ACHN (cell line): ENCODE data around the gene SCNN1A.

Source experiments
- DNase-seq: peaks from one replicate; pipeline ENCODE4 v3.0.0-alpha.2; 2015
- in situ Hi-C: cut with HindIII; loops from 2 replicates; pipeline ENCODE4 v1.10.0; 2017; ENCODE audit warnings: low sequenced_read_pairs, low pct_ligation_motif_present, low pct_unique_long_range_greater_than_20kb

SCNN1A gene

GRCh38 chr12:6372403-6373003 is 2.9 kb downstream of the SCNN1A start:
- in situ Hi-C loops = no loop called here
- DNase-seq = peak; percentile 95

- peak; percentile 99 for DNase-seq
- in situ Hi-C loops = no loop called here
These were observed 4.2 kb downstream of the SCNN1A start for GRCh38 chr12:6370994-6371754.

GRCh38 chr12:6370576-6370935 is 4.8 kb downstream of the SCNN1A start:
- DNase-seq = no peak
- in situ Hi-C loops = no loop called here

- DNase-seq = peak; percentile 57
- in situ Hi-C loops = no loop called here
These were observed 5.3 kb downstream of the SCNN1A start for GRCh38 chr12:6369916-6370575.

- DNase-seq = no peak
- in situ Hi-C loops = no loop called here
These were observed 6.3 kb downstream of the SCNN1A start for GRCh38 chr12:6368906-6369525.

- in situ Hi-C loops = no loop called here
- DNase-seq = no peak
These were observed 7.1 kb downstream of the SCNN1A start for GRCh38 chr12:6367969-6368892.

GRCh38 chr12:6367065-6367968 is 8.0 kb downstream of the SCNN1A start:
- DNase-seq = peak; percentile 46
- in situ Hi-C loops = no loop called here

- no peak for DNase-seq
- in situ Hi-C loops = no loop called here
These were observed 11.4 kb downstream of the SCNN1A start for GRCh38 chr12:6364044-6364374.

- DNase-seq = peak; percentile 84
- in situ Hi-C loops = no loop called here
These were observed 11.9 kb downstream of the SCNN1A start for GRCh38 chr12:6363330-6364043.

- DNase-seq = no peak
- in situ Hi-C loops = no loop called here
These were observed 12.4 kb downstream of the SCNN1A start for GRCh38 chr12:6363010-6363329.

GRCh38 chr12:6362403-6362802 is 13.0 kb downstream of the SCNN1A start:
- no peak for DNase-seq
- in situ Hi-C loops = no loop called here

GRCh38 chr12:6361834-6362233 is 13.5 kb downstream of the SCNN1A start:
- DNase-seq = peak; percentile 43
- in situ Hi-C loops = no loop called here

GRCh38 chr12:6360578-6361490 is 14.5 kb downstream of the SCNN1A start:
- in situ Hi-C loops = no loop called here
- DNase-seq = no peak

GRCh38 chr12:6360080-6360571 is 15.2 kb downstream of the SCNN1A start:
- DNase-seq = no peak
- in situ Hi-C loops = no loop called here

- in situ Hi-C loops = no loop called here
- DNase-seq = no peak
These were observed 16.5 kb downstream of the SCNN1A start for GRCh38 chr12:6358881-6359280.

- in situ Hi-C loops = no loop called here
- DNase-seq = no peak
These were observed 19.0 kb downstream of the SCNN1A start for GRCh38 chr12:6356374-6356820.
